ENCODE measurements around the gene CDK17. TPM values are rescaled to one million over a fixed set of nuclear protein-coding genes. Genes with fewer than 3 reads are reported as not detected.

Gene CDK17
- total and polyA plus RNA-seq, 2 of the 8 experiments (the other 6 are each of a cell fraction or from before 2014, with no cell fraction given): 5.8 to 20.0 TPM

DNA sequence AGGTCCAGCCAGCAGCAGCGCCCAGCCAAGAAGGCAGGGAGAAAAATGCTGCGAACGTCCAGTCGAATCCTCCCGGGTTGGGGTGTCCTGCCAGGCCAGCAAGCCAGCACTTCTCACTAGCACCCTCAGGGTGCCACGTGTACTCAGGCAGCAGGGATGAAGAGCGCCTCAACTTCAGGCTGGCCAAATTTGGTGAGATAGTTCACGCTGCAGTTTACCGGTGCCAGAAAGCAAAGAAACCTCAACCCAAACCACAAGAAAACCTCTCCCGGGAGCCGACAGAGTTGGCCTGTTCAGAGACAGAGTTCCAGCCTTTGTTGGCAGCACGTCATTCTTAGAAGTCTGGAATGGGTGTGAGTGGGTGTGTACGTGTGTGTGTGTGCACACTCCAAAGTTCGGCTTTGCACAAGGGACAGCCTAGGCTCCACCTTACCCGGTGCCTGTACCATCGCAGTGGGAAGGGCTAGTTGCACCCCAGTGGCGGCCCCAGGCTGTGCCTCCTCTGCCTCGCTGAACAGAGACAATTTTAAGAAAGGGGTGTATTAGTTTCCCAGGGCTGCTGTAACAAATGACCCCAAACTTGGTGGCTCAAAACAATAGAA, 163.9 kb downstream of the CDK17 start:
- DNase-seq (ENCODE audit: low read depth in 1 of 2, low spot score in 2 of 2) (no peak), FAIRE-seq (no peak)
- Histone ChIP-seq H2BK15ac (ENCODE audit: low read length) (no peak overlapping the region), H3K4ac (replicated peaks; ENCODE audit: insufficient read length, low read depth, low read length) (no peak overlapping the region), H3K23me2 (ENCODE audit: low read depth, low read length) (no peaks in the 10 kb centered on the region), H3K9me3 (ENCODE audit: insufficient read depth in 2 of 2, low read depth in 1 of 2, low read length in 1 of 2) (no peaks in the 10 kb centered on the region), H3K18ac (ENCODE audit: extremely low read depth, low read length) (no peak overlapping the region), H4K91ac (replicated peaks; ENCODE audit: insufficient read length, low read length) (no peak overlapping the region), H3K4me3 (ENCODE audit: extremely low read depth in 1 of 4, insufficient read depth in 2 of 4, low read depth in 3 of 4, low read length in 4 of 4) (no peak overlapping the region), H2AFZ (ENCODE audit: low read length) (no peak overlapping the region), H4K8ac (ENCODE audit: extremely low read depth, insufficient read depth, low read length) (no peak overlapping the region; the same call in 1 of the 2 replicates), H3K4me1 (replicated peaks in 1 of 4; ENCODE audit: control insufficient read depth in 3 of 4, insufficient read depth in 4 of 4, low read length in 3 of 4) (peaks cover 0 to 2% (median 0%) of the 10 kb centered on the region in 4 experiments; a peak in 1 of 7 replicates), H3K23ac (ENCODE audit: insufficient read length) (no peak overlapping the region), H2BK12ac (ENCODE audit: low read depth, low read length) (no peak overlapping the region), H3K79me2 (ENCODE audit: control insufficient read depth in 1 of 2, insufficient read depth in 2 of 2, low read length in 2 of 2) (no peaks in the 10 kb centered on the region), H3K79me1 (ENCODE audit: low read depth, low read length) (no peaks in the 10 kb centered on the region), H4K5ac (ENCODE audit: insufficient read length, low read depth, low read length) (no peak overlapping the region), H3K27ac (ENCODE audit: low read depth, low read length) (no peak overlapping the region), H3K9ac (replicated peaks in 1 of 4; ENCODE audit: extremely low read depth in 1 of 4, low read depth in 3 of 4, low read length in 3 of 4) (no peak overlapping the region), H2BK20ac (ENCODE audit: low read length) (no peak overlapping the region), H3K4me2 (ENCODE audit: insufficient read depth in 1 of 2, low read depth in 2 of 2, low read length in 2 of 2) (no peak overlapping the region), H3K56ac (replicated peaks; ENCODE audit: insufficient read length, low read depth, low read length) (no peak overlapping the region), H2AK5ac (ENCODE audit: low read depth, low read length) (no peak overlapping the region), H2BK5ac (ENCODE audit: low read depth, low read length) (no peak overlapping the region), H3K27me3 (replicated peaks in 1 of 4; ENCODE audit: control insufficient read depth in 3 of 4, extremely low read depth in 1 of 4, insufficient read depth in 3 of 4, low read length in 3 of 4) (no peaks in the 10 kb centered on the region), H3K36me3 (ENCODE audit: control insufficient read depth in 2 of 4, insufficient read depth in 4 of 4, low read length in 3 of 4) (no peaks in the 10 kb centered on the region), H4K20me1 (replicated peaks in 1 of 2; ENCODE audit: control insufficient read depth in 1 of 2, insufficient read depth in 2 of 2, low read length in 2 of 2) (no peaks in the 10 kb centered on the region), H2BK120ac (replicated peaks; ENCODE audit: low read depth, low read length) (no peak overlapping the region), H3K14ac (ENCODE audit: insufficient read length) (no peak overlapping the region)
- ChIA-PET POLR2A (ENCODE audit: partially characterized antibody) (no interaction called here), CTCF (ENCODE audit: partially characterized antibody) (interaction anchor here (1.1 kb wide), 1 partner anchor 19 kb away, joined by 4 read pairs; no protein-coding TSS in a partner anchor)
- 94% methylated on average over 18 of the region's 18 CpGs; no CpG with 5 or more reads in 1 of the 2 experiments for WGBS, 2 experiments (ENCODE audit: extremely low coverage in 1 of 2, insufficient coverage in 1 of 2, insufficient read length in 1 of 2, insufficient replicate concordance in 2 of 2, low coverage in 1 of 2, low lambda C conversion rate in 2 of 2, missing lambda C conversion rate in 1 of 2)
- TF ChIP-seq SP2 (IDR thresholded peaks at IDR 0.05; ENCODE audit: low read length): no peak
- no peak for TF ChIP-seq RBBP5 (IDR thresholded peaks at IDR 0.05; ENCODE audit: borderline replicate concordance, low read depth, low read length)
- no peak for TF ChIP-seq CBX8 (IDR thresholded peaks at IDR 0.05; ENCODE audit: borderline replicate concordance, low read depth, low read length)
- TF ChIP-seq BRCA1 (IDR thresholded peaks at IDR 0.05; ENCODE audit: low read depth, low read length): no peak
- TF ChIP-seq JUN (IDR thresholded peaks at IDR 0.05; ENCODE audit: low read depth, low read length): no peak
- no peak for TF ChIP-seq SUZ12 (IDR thresholded peaks at IDR 0.05; ENCODE audit: low read length)
- TF ChIP-seq GTF2F1 (IDR thresholded peaks at IDR 0.05; ENCODE audit: borderline replicate concordance, low read depth, low read length): no peak
- TF ChIP-seq RFX5 (IDR thresholded peaks at IDR 0.05; ENCODE audit: borderline replicate concordance, low read depth, low read length): no peak
- TF ChIP-seq TEAD4 (IDR thresholded peaks at IDR 0.05; ENCODE audit: low read depth, low read length): no peak
- TF ChIP-seq SAP30 (IDR thresholded peaks at IDR 0.05; ENCODE audit: insufficient read depth, insufficient replicate concordance, low read length): no peak
- no peak for TF ChIP-seq POLR2AphosphoS5 (IDR thresholded peaks at IDR 0.05; ENCODE audit: low read depth, low read length)
- TF ChIP-seq PHF8 (conservative IDR thresholded peaks at IDR 0.05; ENCODE audit: low read depth, low read length): no peak
- no peak for TF ChIP-seq HDAC6 (IDR thresholded peaks at IDR 0.05; ENCODE audit: low read depth, low read length)
- TF ChIP-seq SRF (IDR thresholded peaks at IDR 0.05; ENCODE audit: low read depth, low read length): no peak
- TF ChIP-seq SIRT6 (IDR thresholded peaks at IDR 0.05; ENCODE audit: low read length): no peak
